22Rv1 (cell line): ENCODE data around the gene MEA1.
A peak's percentile ranks its signal among the peaks of the same experiment; 100 is the strongest.

Source experiments
- H3K27ac ChIP-seq: fragments of 450-650 bp; 2 replicates; pipeline ENCODE4 v1.5.1; 2017
- CTCF ChIP-seq: fragments of 450-650 bp; IDR thresholded peaks from 2 replicates; pipeline ENCODE4 v1.5.1; 2017; ENCODE audit warnings: mild to moderate bottlenecking
- ZFX ChIP-seq: fragments of 450-650 bp; IDR thresholded peaks from 2 replicates; pipeline ENCODE4 v1.6.1; 2017; ENCODE audit warnings: antibody characterized with exemption, borderline replicate concordance

The MEA1 gene

GRCh38 chr6:42978487-42978838 is 35.3 kb downstream of the MEA1 start:
- peak overlapping the region; percentile 85 for H3K27ac ChIP-seq
- no peak for TF ChIP-seq ZFX
- no peak for TF ChIP-seq CTCF

GRCh38 chr6:42974919-42975505 is 38.7 kb downstream of the MEA1 start:
- TF ChIP-seq CTCF: no peak
- no peak for TF ChIP-seq ZFX
- no peak overlapping the region for H3K27ac ChIP-seq

GRCh38 chr6:42973926-42974325 is 39.8 kb downstream of the MEA1 start:
- H3K27ac ChIP-seq: no peak overlapping the region
- TF ChIP-seq ZFX: no peak
- no peak for TF ChIP-seq CTCF

- TF ChIP-seq ZFX: no peak
- peak overlapping the region; percentile 34; the same call in 1 of the 2 replicates for H3K27ac ChIP-seq
Measured at GRCh38 chr6:42971746-42972327, 41.9 kb downstream of the MEA1 start.

- TF ChIP-seq ZFX: no peak
- no peak for TF ChIP-seq CTCF
- H3K27ac ChIP-seq: peak overlapping the region; percentile 34
Measured at GRCh38 chr6:42970871-42971612, 42.7 kb downstream of the MEA1 start.

- TF ChIP-seq CTCF: no peak
- no peak for TF ChIP-seq ZFX
- H3K27ac ChIP-seq: no peak overlapping the region
Measured at GRCh38 chr6:42969934-42970333, 43.8 kb downstream of the MEA1 start.

GRCh38 chr6:42969431-42969830 is 44.3 kb downstream of the MEA1 start:
- H3K27ac ChIP-seq: 0 out of 2 replicates have a peak overlapping the region, but pooled peaks have one; percentile 12
- no peak for TF ChIP-seq ZFX
- TF ChIP-seq CTCF: no peak
